Measurements from ENCODE around the gene PRKCA. TPM values are rescaled to one million over a fixed set of nuclear protein-coding genes. Genes with fewer than 3 reads are reported as not detected.
"Not testable (repeated sequence)": the region's sequence is repeated elsewhere in the genome, so short reads cannot be mapped to it uniquely, and the experiment has no call there.

The PRKCA gene
- total RNA-seq, 4 donors from 2014 or later = 26.0 to 89.0 (median 32.8) TPM

DNA sequence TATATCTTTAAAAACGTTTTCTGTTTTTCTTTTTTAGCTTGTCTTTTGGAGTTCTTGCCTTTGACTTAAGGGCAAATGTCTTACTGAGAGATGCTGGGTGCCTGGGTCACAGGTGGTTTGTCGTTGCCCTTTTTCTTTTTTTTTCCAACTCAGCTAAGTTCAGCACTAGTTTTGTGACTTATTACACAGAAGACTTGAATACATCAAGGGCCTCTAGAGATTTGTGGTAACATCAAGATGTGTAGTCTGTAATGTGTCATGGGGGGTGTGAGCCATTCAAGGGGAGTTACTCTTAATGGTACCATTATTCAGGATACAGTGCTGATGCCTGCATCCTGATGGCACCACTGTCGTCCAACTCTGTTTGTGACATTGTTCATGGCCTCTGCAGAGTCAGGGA lies 95.1 kb downstream of the PRKCA start:
- no peak for ATAC-seq
- Histone ChIP-seq H3K27me3 (no peaks in the 10 kb centered on the region), H3K4me1 (peaks cover 0 to 16% (median 0%) of the 10 kb centered on the region in 3 donors), H3K36me3 (no peaks in the 10 kb centered on the region), H3K4me3 (no peak overlapping the region), H3K9me3 (no peaks in the 10 kb centered on the region), H3K27ac (no peak overlapping the region)
- 61 to 63% methylated on average over 2 of the region's 3 CpGs for WGBS, 2 donors (ENCODE audit: low coverage in 1 of 2)
- TF ChIP-seq EP300 (IDR thresholded peaks at IDR 0.05) (no peak), POLR2A (IDR thresholded peaks at IDR 0.05) (no peak), POLR2AphosphoS5 (IDR thresholded peaks at IDR 0.05) (no peak)
- TF ChIP-seq, protein P1, sequence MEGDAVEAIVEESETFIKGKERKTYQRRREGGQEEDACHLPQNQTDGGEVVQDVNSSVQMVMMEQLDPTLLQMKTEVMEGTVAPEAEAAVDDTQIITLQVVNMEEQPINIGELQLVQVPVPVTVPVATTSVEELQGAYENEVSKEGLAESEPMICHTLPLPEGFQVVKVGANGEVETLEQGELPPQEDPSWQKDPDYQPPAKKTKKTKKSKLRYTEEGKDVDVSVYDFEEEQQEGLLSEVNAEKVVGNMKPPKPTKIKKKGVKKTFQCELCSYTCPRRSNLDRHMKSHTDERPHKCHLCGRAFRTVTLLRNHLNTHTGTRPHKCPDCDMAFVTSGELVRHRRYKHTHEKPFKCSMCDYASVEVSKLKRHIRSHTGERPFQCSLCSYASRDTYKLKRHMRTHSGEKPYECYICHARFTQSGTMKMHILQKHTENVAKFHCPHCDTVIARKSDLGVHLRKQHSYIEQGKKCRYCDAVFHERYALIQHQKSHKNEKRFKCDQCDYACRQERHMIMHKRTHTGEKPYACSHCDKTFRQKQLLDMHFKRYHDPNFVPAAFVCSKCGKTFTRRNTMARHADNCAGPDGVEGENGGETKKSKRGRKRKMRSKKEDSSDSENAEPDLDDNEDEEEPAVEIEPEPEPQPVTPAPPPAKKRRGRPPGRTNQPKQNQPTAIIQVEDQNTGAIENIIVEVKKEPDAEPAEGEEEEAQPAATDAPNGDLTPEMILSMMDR (IDR thresholded peaks at IDR 0.05) = no peak

DNA sequence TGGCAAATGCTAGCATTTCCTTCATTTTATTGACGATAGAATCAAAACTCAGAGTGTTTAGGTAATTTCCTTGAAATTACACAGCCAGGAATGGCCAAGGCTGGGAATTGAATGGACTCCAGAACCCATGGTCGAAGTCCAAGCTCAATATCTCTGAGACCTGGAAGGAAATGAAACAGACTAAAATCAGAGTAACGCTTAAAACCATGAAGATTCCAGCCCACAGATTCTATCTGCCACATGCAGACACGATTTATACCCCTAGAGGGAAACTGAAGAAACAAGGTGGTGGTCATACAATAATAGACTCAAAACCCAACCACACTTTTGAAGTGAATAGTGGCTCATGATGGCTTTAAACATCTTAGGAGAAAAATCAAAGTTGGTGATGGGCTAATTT lies 95.6 kb downstream of the PRKCA start:
- H3K4me1 ChIP-seq = peaks cover 0 to 16% (median 0%) of the 10 kb centered on the region in 3 donors
- no peaks in the 10 kb centered on the region for H3K27me3 ChIP-seq
- H3K27ac ChIP-seq = no peak overlapping the region
- H3K4me3 ChIP-seq = no peak overlapping the region
- no peaks in the 10 kb centered on the region for H3K9me3 ChIP-seq
- 63 to 76% methylated on average over 3 to 4 of the region's 4 CpGs for WGBS, 2 donors (ENCODE audit: low coverage in 1 of 2)
- TF ChIP-seq, protein P1 (IDR thresholded peaks at IDR 0.05) = no peak
- TF ChIP-seq POLR2A (IDR thresholded peaks at IDR 0.05) (no peak), POLR2AphosphoS5 (IDR thresholded peaks at IDR 0.05) (no peak), EP300 (IDR thresholded peaks at IDR 0.05) (no peak)
- ATAC-seq = no peak
- no peaks in the 10 kb centered on the region for H3K36me3 ChIP-seq

- Histone ChIP-seq H3K4me1 (peaks cover 0 to 20% (median 0%) of the 10 kb centered on the region in 3 donors), H3K9me3 (no peaks in the 10 kb centered on the region), H3K4me3 (no peak overlapping the region), H3K27me3 (no peaks in the 10 kb centered on the region), H3K36me3 (no peaks in the 10 kb centered on the region), H3K27ac (no peak overlapping the region)
- no peak for ATAC-seq
- WGBS, 2 donors (ENCODE audit: low coverage in 1 of 2) = 63 to 75% methylated on average over 5 to 8 of the region's 8 CpGs
- TF ChIP-seq POLR2A (IDR thresholded peaks at IDR 0.05) (no peak), EP300 (IDR thresholded peaks at IDR 0.05) (no peak), POLR2AphosphoS5 (IDR thresholded peaks at IDR 0.05) (no peak)
- TF ChIP-seq, protein P1 (IDR thresholded peaks at IDR 0.05) = no peak
These were observed 96.2 kb downstream of the PRKCA start for GRCh38 chr17:66398617-66399016.

DNA sequence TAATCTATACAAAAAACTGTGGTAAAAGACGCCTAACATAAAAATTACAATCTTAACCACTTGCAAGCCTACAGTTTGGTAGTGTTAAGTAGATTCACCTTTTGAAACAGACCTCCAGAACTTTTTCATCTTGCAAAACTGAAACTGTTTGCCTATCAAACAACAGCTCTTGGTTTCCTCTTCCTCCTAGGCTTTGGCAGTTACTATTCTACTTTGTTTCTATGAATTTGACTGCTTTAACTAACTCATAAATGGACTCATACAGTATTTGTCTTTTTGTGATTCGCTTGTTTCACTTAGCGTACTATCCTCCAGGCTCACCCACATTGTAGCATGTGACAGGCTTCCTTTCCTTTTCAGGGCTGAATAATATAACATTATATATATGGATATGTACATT lies 97.0 kb downstream of the PRKCA start:
- no peaks in the 10 kb centered on the region for H3K9me3 ChIP-seq
- TF ChIP-seq POLR2A (IDR thresholded peaks at IDR 0.05) (no peak), EP300 (IDR thresholded peaks at IDR 0.05) (no peak), POLR2AphosphoS5 (IDR thresholded peaks at IDR 0.05) (no peak)
- TF ChIP-seq, protein P1 (IDR thresholded peaks at IDR 0.05) = no peak
- no peaks in the 10 kb centered on the region for H3K36me3 ChIP-seq
- ATAC-seq = no peak
- H3K4me1 ChIP-seq = peaks cover 0 to 29% (median 0%) of the 10 kb centered on the region in 3 donors
- 89 to 100% methylated on average over 3 of the region's 3 CpGs for WGBS, 2 donors (ENCODE audit: low coverage in 1 of 2)
- H3K27me3 ChIP-seq = no peaks in the 10 kb centered on the region
- H3K27ac ChIP-seq = no peak overlapping the region
- H3K4me3 ChIP-seq = no peak overlapping the region

GRCh38 chr17:66400041-66400688 lies 97.8 kb downstream of the PRKCA start:
- ATAC-seq, H3K27me3 ChIP-seq, H3K27ac ChIP-seq, H3K4me3 ChIP-seq, H3K9me3 ChIP-seq, H3K36me3 ChIP-seq: not testable (repeated sequence)
- WGBS, 2 donors (ENCODE audit: low coverage in 1 of 2) = 95 to 96% methylated on average over 7 to 11 of the region's 11 CpGs
- peaks cover 0 to 29% (median 0%) of the 10 kb centered on the region in 3 donors for H3K4me1 ChIP-seq

All from gastroesophageal sphincter (tissue), 4 donors.